Stimulated activated CD8-positive, alpha-beta memory T cell treated with anti-CD3 and anti-CD28 coated beads, Interleukin-4, amount 100 ng/mL, for 4 hours (primary cell): Measurements from ENCODE around the gene ARMC12.

Experiments
- DNase-seq, 2 donors: peaks; one replicate each; pipeline ENCODE4 v3.0.0-alpha.2; 2020; ENCODE audit warnings: low read depth in 2 of 2, low spot score in 1 of 2

The ARMC12 gene

DNA sequence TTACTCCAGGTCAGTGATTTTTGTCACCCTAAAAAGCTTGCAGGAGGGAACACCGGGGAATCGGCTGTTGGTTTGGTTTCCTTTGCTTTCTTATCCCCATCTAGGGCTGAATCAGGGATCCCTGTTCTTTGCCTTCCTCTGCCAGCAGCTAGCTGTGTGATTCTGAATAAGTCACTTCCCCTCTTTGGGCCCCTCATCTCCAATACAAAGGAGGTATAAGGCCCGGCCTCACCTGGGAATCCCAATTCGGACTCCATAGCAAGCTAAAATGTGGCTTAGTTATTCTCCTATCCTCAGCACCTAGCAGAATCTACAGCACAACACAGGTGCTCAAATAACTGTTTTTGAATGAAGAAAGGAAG is 18.5 kb upstream of the ARMC12 start:
- DNase-seq: no peak

DNA sequence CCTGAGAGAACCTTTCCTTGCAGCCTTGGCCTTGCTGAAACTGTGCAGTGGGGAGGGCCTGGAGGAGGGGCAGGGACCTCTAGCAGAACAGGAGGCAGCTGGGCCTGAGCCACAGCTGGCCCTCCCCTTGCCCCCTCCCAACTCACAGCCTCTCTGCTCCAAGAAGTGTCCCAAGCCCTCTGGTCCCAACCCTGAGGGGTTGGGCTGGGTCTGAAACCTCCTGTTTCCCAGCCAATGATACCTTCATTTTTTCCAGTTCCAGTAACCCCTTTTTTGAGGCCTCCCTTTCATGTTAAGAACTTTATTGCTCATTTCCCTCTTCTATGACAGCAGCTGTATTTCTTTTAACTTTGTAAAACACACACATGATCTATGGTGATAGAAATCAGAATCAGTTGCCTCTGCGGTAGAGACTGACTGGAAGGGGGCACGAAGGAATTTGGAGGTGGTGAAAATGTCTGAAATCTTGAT is 17.9 kb upstream of the ARMC12 start:
- no peak for DNase-seq

DNA sequence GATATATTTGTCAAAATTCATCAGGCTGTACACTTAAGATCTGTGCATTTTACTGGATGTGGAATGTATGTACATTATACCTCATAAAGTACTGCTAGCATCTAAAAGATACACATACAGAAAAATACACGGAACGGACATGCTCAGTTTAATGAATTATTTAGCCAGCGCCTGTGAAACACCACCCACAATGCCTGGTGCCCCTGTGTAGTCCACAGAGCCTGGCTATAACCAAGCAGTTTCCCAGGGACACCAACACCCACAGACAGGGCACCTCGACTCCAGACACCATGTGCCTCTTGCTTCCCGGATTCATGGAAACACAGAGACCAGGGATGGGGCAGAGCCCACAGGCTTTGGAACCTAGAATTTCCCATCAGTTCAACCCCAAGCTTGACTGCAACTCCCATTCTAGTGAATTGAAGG is 17.4 kb upstream of the ARMC12 start:
- no peak for DNase-seq

DNA sequence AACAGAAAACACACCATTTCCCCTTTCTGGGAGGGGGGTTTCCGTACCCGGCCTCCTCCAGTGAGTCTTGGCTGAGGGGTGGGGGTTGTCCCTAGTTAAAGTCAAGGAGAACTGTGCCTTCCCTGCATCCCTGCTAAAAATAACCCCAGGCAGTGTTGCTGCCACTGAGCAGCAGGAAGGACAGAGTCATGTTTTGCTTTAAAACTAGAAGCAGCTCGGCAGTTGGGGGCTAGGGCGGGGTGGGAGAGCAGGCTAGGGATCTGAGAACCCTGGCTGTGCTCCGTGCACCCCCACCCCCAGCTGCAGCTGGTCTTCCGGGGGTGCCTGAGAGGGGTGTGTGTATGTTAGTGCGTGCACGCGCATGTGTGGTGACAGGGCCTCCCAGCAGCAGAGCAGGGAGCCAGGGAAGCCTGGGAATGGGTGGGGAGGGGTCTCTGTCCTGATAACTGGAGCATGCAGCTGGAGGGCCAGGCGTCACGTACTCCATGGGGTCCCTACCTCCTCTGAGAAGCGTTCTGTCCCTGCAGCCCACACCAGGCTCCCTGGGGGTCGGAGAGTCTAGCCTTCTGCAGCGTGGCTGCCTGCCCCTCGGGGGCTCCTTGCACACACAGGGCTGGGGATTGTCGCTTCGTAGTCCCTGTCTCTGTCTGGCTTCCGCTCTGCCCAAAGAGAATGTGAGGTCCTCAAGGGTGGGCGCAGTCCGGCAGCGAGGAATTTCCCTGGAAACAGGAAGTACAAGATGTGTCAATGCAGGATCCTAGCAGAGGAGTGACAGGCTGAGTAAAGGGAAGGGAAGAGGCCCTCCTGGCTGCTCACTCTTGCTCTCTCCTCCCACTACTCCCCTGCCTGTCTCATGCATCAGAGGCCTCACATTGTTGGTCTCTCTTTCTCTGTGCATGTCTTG is 16.8 kb upstream of the ARMC12 start:
- no peak for DNase-seq

DNA sequence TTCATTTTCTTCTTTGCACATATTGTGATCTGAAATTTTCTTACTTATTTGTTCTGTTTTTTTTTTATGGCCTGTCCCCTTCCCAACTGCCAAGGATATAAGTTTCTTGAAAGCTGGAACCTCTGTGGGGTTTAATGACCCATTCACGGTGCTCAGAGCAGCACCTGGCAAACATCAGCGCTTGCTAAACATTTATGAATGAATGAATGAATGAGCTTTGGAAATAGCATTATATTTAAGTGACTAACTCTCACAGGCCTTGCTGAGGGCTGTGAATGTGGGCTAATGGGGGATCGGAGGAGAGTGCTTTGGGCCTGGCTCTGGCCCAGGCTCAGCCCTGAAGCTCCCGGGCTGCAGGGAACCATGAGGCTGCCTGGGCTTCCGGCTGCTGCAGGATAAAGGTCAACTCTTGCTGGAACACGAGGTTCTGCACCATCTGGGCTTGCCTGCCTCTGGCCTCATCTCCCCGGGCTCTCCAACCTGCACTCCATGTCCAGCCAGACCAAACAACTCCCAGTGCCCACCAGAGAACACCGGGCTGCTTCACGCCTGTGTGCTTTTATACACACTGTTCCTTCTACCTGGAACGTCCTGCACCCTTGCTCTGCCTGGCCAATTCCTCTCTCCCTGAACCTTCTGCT is 14.6 kb upstream of the ARMC12 start:
- DNase-seq: no peak

DNA sequence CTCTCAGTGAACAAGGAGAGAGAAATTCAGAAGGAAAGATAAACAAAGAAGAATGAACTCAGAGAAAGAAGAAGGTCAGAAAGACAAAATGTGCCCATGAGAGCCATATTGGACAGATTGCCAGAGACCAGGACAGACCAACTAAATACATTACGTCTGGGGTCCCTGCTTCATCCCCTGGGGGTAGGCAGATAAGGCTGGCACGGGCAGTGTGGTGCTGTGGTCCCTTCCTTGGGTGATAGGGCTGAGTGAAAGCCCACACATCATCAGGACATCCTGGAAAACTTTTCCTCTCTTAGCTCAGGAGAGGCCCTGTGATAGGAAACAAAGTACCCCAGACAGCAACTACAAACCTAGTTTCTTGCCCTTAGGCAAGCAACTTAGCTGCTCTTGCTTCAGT is 13.2 kb upstream of the ARMC12 start:
- DNase-seq: no peak

DNA sequence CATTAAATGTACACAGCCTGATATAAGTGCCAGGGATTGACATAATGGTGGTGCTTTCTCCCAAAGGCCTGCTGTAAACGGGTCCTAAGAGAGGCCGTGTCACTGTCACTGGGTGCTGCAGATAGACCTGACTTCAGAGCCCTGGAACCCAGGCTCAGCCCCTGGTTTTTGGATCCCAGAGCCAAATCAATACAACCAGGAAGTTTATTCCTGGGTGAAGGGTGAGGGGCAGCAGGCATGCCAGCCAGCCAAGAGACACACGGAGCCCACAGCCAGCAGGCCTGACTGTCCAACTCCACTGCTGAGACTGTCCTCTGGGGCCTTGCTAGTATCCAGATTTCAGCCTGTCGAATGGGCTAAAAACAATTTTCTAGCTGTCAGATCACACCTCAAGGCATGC is 12.8 kb upstream of the ARMC12 start:
- no peak for DNase-seq

DNA sequence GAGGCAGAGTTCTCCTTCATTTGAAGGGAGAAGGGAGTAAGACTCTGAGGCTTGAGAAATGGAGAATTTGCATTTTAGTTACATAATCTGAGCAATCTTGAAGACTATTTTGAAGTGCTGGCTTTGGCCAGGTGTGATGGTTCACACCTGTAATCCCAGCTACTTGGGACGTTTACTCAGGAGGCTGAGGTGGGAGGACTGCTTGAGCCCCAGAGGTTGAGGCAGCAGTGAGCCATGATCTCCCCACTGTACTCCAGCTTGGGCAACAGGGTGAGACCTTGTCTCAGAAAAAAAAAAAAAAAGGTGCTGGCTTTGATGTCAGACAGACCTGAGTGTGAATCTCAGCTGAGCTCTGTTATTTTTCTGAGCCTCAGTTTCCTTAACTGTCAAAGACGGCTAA is 12.4 kb upstream of the ARMC12 start:
- no peak for DNase-seq

DNA sequence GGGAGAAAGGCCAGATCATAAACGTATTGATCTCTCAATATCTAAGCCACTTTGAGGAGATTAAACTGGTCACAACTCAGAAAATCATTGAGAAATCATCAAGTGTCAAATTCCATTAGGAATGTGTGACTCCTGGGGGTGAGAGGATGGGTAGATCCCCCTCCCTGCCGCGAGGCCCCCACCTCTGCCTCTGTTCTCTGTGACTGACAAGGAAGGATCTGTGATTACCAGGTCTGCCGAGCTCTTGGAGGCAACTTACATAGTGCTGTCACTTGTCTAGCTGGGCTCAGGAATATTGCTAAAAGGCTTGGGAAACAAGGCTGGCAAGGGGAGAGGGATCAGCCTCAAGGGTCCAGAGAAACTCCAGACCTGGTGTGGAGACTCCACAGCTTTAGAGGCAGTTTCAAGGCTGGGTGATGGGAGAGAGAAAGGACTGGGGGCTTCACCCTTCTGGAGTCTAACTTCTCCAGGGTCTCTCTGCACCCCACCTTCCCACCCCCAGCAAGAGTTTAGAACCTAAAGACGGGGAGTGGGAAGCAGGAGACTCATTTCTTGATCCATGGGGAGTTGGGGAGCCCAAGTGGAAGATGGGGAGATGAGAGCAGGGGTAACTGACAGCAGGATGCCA is 11.6 kb upstream of the ARMC12 start:
- no peak for DNase-seq

DNA sequence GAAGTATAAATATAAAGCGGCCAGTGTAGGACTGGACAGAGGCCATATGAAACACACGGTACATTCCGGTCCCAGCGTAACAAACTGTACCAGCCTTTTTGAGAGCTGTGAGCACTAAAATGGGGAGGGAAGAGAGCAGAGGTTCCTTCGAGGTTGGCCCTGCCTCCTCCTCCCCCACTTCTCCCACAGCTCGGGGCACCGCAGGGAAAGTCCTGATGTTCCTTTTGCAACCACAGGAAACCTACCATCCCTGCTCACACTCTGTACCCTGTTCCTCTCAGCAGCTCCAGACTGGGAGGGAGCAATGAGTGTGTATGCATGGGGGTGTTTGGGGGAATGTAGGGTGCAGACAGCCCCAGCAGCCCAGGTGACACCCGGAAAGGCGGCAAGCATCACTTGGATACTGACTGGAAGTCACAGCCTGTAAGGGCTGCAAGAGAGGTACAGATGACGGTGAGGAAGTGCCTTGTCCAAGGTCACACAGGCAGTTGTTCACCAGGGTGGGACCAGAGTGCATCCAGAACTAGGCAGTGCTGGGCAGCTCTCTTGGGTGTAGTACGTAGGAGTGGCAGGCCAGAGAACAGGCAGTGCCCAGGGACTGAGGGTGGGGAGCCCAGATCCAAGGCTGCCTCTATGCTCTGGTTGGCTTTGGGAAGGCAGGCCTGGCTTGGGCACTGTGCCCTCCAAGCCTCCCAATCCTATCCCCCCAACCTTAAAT is 11.0 kb upstream of the ARMC12 start:
- DNase-seq: no peak

DNA sequence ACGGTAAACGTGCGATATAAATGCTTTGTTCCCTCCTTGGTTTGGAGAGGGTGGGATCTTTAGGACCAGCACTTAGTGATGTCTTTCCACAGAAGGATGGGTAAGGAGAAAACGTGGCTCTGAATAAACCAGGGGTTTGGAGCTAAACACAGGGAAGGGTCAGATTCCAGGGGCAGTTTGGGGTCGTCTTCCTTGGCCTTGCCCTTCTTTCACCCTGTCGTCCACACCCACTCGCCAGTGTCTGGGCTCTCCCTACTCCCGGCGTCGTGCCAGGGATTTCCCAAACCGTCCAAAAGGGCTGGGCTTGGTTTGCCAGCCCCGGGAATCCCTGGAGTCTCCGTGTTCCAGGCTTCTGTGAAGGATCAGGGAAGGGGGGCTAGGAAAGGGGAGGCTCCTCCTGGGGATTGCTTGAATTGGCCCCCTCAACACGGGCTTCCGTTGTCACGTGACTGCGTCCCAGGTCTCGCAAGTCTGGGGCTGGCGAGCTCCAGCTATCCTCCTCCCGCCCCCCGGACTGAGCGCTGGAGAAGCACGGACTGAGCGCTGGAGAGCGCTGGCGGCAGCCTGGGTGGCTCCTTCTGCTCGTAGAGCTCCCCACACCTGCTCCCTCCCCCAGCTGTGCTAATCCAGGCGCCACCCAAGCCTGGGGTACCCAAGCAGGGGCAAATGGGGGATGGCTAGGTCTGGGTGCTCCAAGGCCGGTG is 9.4 kb upstream of the ARMC12 start:
- no peak for DNase-seq

DNA sequence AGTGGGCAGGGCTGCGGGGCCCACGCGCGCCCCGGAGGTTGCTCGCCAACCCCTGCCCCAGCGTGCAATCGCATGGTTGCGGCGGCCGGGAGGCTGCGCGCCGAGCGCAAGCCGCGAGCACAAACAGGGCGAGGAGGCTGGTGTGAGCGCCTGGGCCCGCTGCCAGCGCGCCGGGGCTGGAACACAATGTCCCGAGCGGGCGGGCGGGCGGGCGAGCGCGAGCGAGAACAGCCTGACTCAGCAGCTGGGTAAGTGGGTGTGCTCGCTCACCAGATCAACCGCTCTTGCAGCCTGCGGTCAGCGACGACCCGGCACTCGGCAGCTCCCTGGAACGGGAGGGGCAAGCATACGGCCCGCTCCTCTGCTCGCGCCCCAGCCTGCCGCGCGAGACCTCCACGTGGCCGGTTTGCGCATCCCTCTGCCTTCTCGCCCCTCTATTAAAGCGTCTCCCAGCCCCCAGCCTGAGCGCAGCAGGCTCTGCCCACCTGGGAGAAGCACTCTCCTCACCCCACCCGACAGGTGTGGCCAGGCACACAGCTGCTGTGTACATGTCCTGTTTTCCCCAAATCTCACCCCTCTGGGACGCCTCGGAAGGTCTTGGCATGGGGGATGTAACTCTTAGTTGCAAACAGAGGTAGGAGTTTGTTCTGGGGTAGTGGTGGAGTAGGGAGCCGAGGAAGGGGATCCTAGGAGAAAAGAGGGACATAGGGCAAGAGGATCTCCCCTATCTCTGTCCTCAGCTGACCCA is 8.7 kb upstream of the ARMC12 start:
- DNase-seq: peak; percentile 50 to 78

DNA sequence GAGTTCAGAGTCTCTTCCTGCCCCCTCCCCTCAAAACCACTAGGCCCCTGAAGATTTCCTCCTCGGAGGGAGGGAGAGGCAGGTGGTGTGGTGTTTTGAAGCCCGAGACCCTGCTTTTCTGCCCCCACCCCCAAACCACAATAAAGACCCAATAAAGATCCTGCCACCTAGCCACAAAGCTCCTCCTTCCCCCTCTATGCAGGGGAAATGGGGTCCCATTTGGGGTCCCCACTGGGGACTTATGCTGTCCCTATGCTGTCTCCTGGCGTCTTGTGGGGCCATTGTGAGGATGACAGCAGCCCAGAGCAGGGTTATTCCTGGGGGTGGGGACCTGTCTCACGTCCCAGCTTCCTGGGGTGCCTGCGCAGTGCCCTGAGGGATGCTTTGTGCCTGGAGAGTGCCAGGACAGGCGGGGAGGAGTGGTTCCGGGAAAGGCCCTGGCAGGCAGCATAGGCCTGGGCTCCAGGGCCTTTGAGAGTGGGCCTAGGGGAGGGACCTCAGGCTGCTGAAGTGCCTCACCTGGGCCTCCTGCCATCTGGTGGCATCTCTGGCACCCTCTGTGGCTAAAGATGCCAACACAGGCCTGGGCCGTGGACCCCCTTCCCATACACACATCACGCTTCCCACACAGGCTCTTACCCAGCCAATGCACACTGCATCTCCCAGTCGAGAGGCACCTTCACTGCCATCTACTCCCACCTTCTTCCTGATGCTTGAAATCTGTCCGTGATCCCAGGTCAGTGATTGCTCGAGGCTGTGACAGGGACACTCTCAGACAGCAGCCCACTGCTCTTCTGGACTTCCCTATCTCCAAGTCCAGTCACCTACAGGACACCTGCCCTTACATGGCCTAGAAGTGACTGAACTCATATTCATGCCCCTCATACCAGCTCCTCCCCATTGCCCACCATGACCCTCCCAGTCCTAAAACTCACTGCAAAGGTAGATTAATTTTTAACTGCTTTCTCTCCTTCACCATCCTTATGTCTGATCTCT is 7.9 kb upstream of the ARMC12 start:
- DNase-seq: no peak

DNA sequence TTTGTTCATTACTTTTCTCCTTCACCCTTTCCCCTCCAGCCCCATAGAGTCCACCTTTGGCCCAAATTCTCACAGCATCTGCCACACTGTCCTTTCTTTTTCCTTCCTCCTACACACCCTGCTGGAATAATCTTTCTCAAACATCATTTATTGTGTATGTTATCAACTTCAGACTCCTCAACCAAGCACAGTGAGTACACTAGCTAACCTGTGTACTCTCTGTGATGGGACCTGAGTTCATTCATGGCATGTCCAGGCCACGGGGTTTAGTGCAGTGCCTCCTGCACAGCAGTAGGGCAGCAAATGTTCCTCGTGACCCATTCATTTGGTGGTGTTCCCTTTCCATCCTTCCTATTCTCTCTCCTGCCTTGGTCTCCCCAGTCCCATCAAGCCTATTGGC is 7.1 kb upstream of the ARMC12 start:
- no peak for DNase-seq

DNA sequence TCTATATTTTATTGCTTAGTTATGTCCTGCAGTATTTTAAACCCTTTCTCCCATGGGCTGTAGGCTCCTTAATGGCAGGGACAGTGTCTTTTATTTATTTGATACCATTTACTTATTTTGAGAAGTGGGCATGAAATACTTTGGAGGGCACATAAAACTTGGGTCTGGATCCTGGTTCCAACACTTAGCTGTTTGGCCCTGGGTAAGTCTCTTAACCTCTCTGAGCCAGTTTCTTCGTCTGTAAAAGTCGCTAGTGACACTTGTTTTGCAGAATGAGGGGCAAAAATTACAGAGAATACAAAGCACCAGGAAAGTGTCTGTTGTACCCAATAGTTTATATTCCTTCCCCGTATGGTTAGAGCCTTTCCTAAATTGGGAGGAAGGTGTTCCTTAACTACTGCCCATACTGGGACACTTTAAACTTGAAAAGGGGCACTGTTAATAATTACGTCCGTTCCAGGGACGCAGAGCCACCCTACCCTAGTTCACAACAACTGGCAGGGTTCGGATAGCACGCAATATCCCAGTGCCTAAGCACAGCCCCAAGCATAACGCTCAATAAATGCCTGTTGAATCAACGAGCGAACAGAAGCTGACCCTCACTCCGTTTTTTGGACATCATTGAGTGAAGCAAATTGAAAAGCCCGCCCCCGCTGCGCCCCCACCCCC is 6.0 kb upstream of the ARMC12 start:
- DNase-seq: no peak

DNA sequence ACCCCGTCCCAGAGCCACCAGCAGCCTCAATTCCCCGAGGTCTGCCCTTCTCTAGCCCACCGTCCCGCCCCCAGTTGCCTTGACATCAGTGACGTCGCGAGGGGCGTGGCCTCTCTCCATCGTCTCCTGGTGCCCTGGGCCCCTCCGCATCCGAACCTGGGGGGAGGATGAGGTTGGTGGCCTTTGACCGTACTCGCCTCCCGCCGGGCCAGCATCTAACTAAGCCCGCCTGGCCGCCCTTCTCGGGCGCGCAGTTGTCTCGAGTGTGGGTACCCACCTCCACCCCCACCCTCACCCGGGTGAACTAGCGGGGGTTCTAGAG is 5.5 kb upstream of the ARMC12 start:
- DNase-seq: peak; percentile 87 to 93

DNA sequence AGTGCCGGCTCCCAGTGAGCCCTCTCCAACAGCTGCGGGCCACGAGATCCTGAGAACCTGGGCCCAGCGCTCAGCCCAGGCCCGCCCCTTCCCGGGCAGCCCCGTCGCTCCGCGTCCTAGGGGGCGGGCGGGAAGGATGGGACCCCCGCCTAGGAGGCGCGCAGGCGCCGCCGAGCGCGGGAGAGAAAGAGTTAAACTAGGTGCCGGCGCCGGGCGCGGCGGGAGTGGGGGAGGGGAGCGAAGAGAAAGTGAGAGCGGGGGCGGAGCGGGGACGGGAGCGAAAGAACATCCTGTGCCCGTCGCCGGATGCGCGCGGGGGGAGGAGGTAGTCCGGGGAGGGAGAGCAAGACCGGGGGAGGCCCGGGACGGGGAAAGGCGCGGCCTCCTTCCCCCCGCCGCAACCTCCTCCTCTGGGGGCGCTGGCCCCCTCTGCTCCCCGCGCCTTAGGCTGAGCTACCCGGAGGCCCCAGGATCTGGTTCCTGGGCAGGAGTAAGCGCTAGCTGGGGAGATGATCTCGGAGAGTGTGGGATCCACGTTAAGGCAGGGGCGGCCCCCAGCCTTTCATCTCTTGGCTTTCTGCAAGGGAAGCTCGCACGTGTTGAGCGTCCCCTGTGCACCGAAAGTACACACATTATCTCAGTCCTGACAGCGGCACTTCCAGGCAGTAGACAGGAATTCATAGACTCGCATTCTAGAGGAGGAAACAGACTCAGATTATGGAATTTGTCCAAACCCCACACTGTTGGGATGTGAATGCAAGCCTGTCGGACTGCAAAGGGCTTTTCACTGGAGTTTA is 4.9 kb upstream of the ARMC12 start:
- DNase-seq: peak; percentile 88

DNA sequence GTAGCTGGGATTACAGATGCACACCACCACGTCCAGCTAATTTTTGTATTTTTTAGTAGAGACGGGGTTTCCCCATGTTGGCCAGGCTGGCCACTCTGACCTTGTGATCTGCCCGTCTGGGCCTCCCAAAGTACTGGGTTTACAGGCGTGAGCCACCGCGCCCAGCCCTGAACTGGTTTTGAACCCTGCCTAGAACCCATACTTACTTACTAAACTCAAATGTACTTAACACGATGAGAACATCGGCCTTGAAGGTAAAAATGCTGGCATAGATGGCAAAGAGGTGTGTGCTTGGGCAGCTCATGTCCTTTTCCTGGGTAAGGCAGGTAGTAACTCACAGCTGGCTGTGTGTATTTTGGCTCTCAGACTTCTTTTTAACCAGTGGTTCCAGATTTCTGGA is 3.2 kb upstream of the ARMC12 start:
- no peak for DNase-seq
